Common myeloid progenitor, CD34-positive (primary cell): Measurements from ENCODE around the gene CYP4B1.

ENCODE experiments used
- CTCF ChIA-PET: fragments of 350-600 bp; sonication (Branson Sonifier 250); formaldehyde crosslinking; loops from one replicate; lab custom pipeline; 2021; ENCODE audit warnings: antibody characterized with exemption; lab: Charles Lee
- POLR2A ChIA-PET: fragments of 350-600 bp; sonication (Branson Sonifier 250); formaldehyde crosslinking; loops from one replicate; lab custom pipeline; 2021; ENCODE audit warnings: antibody characterized with exemption; lab: Charles Lee
- DNase-seq, 3 donors: peaks; one replicate each; pipeline versions ENCODE4 v3.0.0 to v3.0.0-alpha.2; 2013
- H3K27ac ChIP-seq, 2 experiments: 1 replicate in 1 of 2; 2 replicates in 1 of 2; pipeline ENCODE4 v1.7.0; 2013; ENCODE audit warnings: inconsistent platforms in 2 of 2, low read length in 2 of 2, mild to moderate bottlenecking in 2 of 2, low read depth in 1 of 2, moderate library complexity in 1 of 2; ENCODE audit not compliant: severe bottlenecking in 2 of 2, insufficient read depth in 1 of 2, poor library complexity in 1 of 2
- H3K27me3 ChIP-seq, 5 experiments: replicated peaks in 2 of 5; 1 replicate in 3 of 5; 2 replicates in 2 of 5; pipeline versions ENCODE4 v1.6.1 to v1.7.0; 2013; ENCODE audit warnings: low read length in 4 of 5, mild to moderate bottlenecking in 2 of 5, moderate library complexity in 2 of 5, inconsistent platforms in 1 of 5; ENCODE audit not compliant: insufficient read depth in 5 of 5, control insufficient read depth in 4 of 5
- H3K36me3 ChIP-seq, 4 experiments: 1 replicate in 2 of 4; 2 replicates in 2 of 4; pipeline versions ENCODE4 v1.6.1 to v1.7.0; 2013; ENCODE audit warnings: low read length in 3 of 4, control low read depth in 1 of 4, mild to moderate bottlenecking in 1 of 4; ENCODE audit not compliant: control insufficient read depth in 4 of 4, insufficient read depth in 4 of 4
- H3K4me1 ChIP-seq, 4 experiments: 1 replicate in 3 of 4; 2 replicates in 1 of 4; pipeline versions ENCODE4 v1.6.1 to v1.7.1; 2013; ENCODE audit warnings: low read length in 3 of 4, mild to moderate bottlenecking in 3 of 4, control low read depth in 1 of 4, inconsistent platforms in 1 of 4, moderate library complexity in 1 of 4; ENCODE audit not compliant: control insufficient read depth in 4 of 4, insufficient read depth in 4 of 4; ENCODE audit errors: control extremely low read depth in 1 of 4
- H3K4me3 ChIP-seq, 7 experiments: 1 replicate in 4 of 7; 2 replicates in 3 of 7; pipeline versions ENCODE4 v1.5.1 to v1.7.0; 2013; ENCODE audit warnings: mild to moderate bottlenecking in 7 of 7, low read length in 6 of 7, moderate library complexity in 6 of 7, inconsistent platforms in 2 of 7, low read depth in 2 of 7, control low read depth in 1 of 7; ENCODE audit not compliant: insufficient read depth in 4 of 7, control insufficient read depth in 1 of 7; ENCODE audit errors: extremely low read depth in 1 of 7
- H3K9me3 ChIP-seq, 5 experiments: 1 replicate in 4 of 5; 2 replicates in 1 of 5; pipeline versions ENCODE4 v1.6.1 to v1.7.1; 2013; ENCODE audit warnings: low read length in 4 of 5, mild to moderate bottlenecking in 2 of 5, inconsistent platforms in 1 of 5, low read depth in 1 of 5, moderate library complexity in 1 of 5; ENCODE audit not compliant: control insufficient read depth in 4 of 5, insufficient read depth in 2 of 5; ENCODE audit errors: control extremely low read depth in 1 of 5
- WGBS: methylation state at CpG from one replicate; pipeline ENCODE4 v1.1.5; 2013; ENCODE audit not compliant: insufficient coverage; 5-methylcytosine and 5-hydroxymethylcytosine counted together

Gene CYP4B1

DNA sequence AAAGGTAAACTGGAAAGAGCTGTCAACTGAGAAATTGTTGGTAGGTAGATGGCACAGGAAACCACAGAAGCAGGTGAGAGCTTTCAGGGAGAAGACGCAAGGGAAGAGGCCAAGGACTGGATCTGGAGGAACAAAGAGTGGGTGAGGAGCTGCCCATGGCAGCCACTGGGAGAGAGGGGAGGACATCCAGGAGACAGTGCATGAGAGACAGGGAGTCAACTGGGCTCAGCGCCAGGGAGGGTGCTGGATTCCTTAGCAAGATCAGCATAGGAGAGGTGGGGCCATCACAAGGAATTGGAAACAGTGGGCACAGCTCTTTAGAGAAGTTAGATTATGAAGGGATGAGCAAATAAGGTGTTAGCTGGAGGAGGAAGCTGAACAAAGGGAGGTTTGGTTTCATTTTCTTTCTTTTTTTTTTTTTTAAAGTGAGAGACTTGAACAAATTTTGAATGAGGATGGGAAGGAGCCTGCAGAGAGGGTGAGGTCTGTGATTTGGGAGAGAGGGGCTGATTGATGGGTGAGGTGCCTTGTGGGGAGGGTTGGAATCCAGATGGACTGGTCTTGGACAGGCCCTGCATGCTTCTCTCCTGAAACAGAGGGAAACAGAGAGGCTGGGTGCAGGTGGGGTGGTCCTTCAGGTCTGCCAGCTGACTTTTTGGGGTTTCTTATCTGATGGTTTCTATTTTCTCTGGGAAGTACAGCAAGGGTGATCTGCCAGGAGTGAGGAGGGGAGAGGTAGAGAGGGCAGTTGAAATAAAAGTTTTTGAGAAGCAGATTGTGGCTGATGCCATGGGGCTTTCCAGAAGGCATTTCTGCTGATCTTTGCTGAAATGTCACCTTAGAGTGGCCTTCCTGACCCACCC lies 5.4 kb downstream of the CYP4B1 start:
- POLR2A ChIA-PET = no interaction called here
- H3K27me3 ChIP-seq = peaks cover 0 to 16% (median 3%) of the 10 kb centered on the region in 5 experiments
- H3K36me3 ChIP-seq = no peaks in the 10 kb centered on the region
- H3K4me1 ChIP-seq = no peaks in the 10 kb centered on the region
- 96% methylated on average over 2 of the region's 2 CpGs for WGBS
- no peak for DNase-seq
- H3K4me3 ChIP-seq = no peak overlapping the region
- no peak overlapping the region for H3K27ac ChIP-seq
- CTCF ChIA-PET = no interaction called here
- H3K9me3 ChIP-seq = peaks cover 0 to 5% (median 0%) of the 10 kb centered on the region in 5 experiments

DNA sequence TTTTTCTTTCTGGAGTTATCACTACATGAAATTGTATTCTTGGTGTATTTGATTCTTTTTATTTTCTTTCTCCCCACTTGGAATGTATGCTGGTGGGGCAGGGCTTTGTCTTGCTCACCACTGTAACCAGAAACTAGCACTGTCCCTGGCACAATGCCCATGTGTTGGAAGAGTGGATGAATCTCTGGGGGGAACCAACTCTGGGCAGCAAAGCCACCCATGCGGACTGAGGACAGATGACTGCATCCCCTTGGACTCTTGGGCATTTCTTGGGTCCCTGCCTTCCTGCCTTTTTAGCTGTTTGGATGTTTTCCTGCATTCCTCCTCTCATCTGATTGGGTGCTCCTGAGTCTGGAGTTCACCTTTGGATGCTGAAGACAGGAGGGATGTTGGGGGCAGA lies 6.1 kb downstream of the CYP4B1 start:
- no peak for DNase-seq
- H3K36me3 ChIP-seq = no peaks in the 10 kb centered on the region
- H3K4me1 ChIP-seq = no peaks in the 10 kb centered on the region
- POLR2A ChIA-PET = no interaction called here
- H3K4me3 ChIP-seq = no peak overlapping the region
- no peak overlapping the region for H3K27ac ChIP-seq
- H3K9me3 ChIP-seq = peaks cover 0 to 9% (median 0%) of the 10 kb centered on the region in 5 experiments
- H3K27me3 ChIP-seq = peaks cover 0 to 15% (median 3%) of the 10 kb centered on the region in 5 experiments
- CTCF ChIA-PET = no interaction called here
- WGBS = 100% methylated on average over 1 of the region's 1 CpG

- Histone ChIP-seq H3K36me3 (no peaks in the 10 kb centered on the region), H3K9me3 (peaks cover 0 to 9% (median 0%) of the 10 kb centered on the region in 5 experiments), H3K27ac (no peak overlapping the region), H3K4me1 (no peaks in the 10 kb centered on the region), H3K4me3 (no peak overlapping the region), H3K27me3 (peaks cover 0 to 15% (median 3%) of the 10 kb centered on the region in 5 experiments)
- DNase-seq = no peak
- WGBS = 86% methylated on average over 1 of the region's 1 CpG
- POLR2A ChIA-PET = no interaction called here
- CTCF ChIA-PET = no interaction called here
These were observed 6.9 kb downstream of the CYP4B1 start for GRCh38 chr1:46805755-46806154.

GRCh38 chr1:46806196-46807020 lies 7.6 kb downstream of the CYP4B1 start:
- peaks cover 0 to 15% (median 3%) of the 10 kb centered on the region in 5 experiments for H3K27me3 ChIP-seq
- DNase-seq = no peak
- H3K36me3 ChIP-seq = no peaks in the 10 kb centered on the region
- H3K4me1 ChIP-seq = no peaks in the 10 kb centered on the region
- H3K4me3 ChIP-seq = no peak overlapping the region
- peaks cover 0 to 9% (median 0%) of the 10 kb centered on the region in 5 experiments for H3K9me3 ChIP-seq
- WGBS = 56% methylated on average over 12 of the region's 13 CpGs
- ChIA-PET CTCF (no interaction called here), POLR2A (interaction anchor here (0.6 kb wide), 1 partner anchor 778 kb away, joined by 3 read pairs; no protein-coding TSS in a partner anchor)
- H3K27ac ChIP-seq = no peak overlapping the region

DNA sequence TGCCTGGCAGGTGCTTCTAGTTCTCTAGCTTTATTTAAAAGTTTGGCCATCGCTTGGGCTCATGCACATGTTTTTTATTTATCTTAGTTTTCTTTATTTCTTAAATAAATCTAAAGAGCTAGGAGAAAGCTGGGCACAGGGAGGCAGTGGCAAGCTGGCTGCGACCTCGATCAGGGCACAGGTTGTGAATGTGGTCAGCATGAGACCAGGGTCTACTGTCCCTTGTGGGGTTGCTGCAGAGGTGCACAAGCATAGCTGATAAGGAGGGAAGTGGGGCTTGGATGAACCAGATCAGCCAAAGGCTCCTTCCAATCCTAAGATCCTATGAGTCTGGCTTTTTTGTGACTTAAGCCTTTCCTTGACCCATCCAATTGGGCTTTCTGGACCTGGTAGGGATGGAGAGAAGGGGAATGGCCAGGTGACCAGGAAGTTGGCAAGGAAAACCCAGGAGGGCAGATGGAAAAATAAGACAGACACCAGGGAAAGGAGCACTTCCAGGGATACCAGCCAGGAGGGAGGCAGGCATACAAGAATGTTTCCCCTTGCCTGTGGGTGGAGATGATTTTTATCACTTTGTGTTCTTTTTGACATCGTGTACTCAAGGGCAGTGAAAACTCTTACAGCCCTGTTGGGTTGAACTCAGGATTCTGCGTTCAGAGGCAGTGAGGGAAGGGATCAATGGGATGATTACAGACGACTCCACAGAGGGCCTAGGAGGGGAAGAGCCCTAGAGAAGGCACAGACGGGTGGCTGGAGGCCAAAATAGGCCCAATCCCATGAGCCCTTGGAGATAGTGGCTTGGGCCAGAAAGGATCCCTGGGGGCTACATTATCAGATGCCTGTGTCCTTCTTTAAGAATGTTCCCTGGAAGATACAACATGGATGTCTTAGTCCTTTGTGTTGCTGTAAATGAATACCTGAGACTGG lies 8.5 kb downstream of the CYP4B1 start:
- Histone ChIP-seq H3K36me3 (no peaks in the 10 kb centered on the region), H3K4me3 (no peak overlapping the region), H3K9me3 (peaks cover 0 to 9% (median 0%) of the 10 kb centered on the region in 5 experiments), H3K27me3 (peaks cover 0 to 15% (median 3%) of the 10 kb centered on the region in 5 experiments), H3K27ac (no peak overlapping the region), H3K4me1 (no peaks in the 10 kb centered on the region)
- CTCF ChIA-PET = no interaction called here
- DNase-seq = no peak
- POLR2A ChIA-PET = interaction anchor here (0.6 kb wide), 1 partner anchor 778 kb away, joined by 3 read pairs; no protein-coding TSS in a partner anchor
- WGBS = 90% methylated on average over 3 of the region's 7 CpGs

DNA sequence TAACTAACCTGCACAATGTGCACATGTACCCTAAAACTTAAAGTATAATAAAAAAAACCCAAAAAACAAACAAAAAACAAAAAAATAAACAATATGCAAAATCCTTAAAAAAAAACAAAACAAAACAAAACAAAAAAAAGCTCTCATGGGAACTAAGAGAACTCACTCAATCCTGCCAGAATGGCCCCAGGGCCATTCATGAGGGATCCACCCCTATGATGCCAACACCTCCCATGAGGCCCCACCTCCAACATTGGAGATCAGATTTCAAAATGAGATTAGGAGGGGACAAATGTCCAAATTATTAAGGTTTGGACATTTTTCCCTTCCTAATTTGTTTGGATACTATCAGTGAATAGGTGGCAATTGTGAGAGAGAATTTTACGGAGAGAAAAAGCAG lies 10.2 kb downstream of the CYP4B1 start:
- H3K9me3 ChIP-seq = peaks cover 0 to 9% (median 0%) of the 10 kb centered on the region in 5 experiments
- WGBS = no CpG with 5 or more reads among the region's 1 CpG
- POLR2A ChIA-PET = no interaction called here
- H3K36me3 ChIP-seq = no peaks in the 10 kb centered on the region
- H3K27me3 ChIP-seq = peaks cover 0 to 15% (median 3%) of the 10 kb centered on the region in 5 experiments
- CTCF ChIA-PET = no interaction called here
- DNase-seq = no peak
- H3K4me3 ChIP-seq = no peak overlapping the region
- H3K27ac ChIP-seq = no peak overlapping the region
- no peaks in the 10 kb centered on the region for H3K4me1 ChIP-seq
